K562 (cell line): ENCODE measurements around the gene BRPF1. TPM values are rescaled to one million over a fixed set of nuclear protein-coding genes. Genes with fewer than 3 reads are reported as not detected.

Experiments
- ATAC-seq: fragments of 200-7000 bp; cut with Tn5 transposase; 3 replicates; pipeline ENCODE4 v1.9.1; 2020; ENCODE audit warnings: moderate library complexity
- BruUV-seq: library from RNA; stranded (reverse); fragments of 400-500 nt; replicated peaks from 2 replicates; lab custom pipeline; 2021; lab: Mats Ljungman, UMichigan
- CTCF ChIA-PET: fragments of 300-600 bp; formaldehyde crosslinking; extraction: SDS; loops from one replicate; lab custom pipeline; 2021; ENCODE audit warnings: low intra/inter-chr PET ratio; lab: Yijun Ruan, JAX
- POLR2A ChIA-PET: fragments of 300-600, 350-650 bp; sonication (Branson Sonifier 250); formaldehyde crosslinking; extraction: SDS; loops from one replicate; lab custom pipeline; 2021; ENCODE audit warnings: antibody characterized with exemption, inconsistent platforms; lab: Yijun Ruan, JAX
- DNase-seq, 4 experiments: peaks; one replicate each; pipeline versions ENCODE4 v3.0.0 to v3.0.0-alpha.2; 2011 to 2018; ENCODE audit warnings: low spot score in 3 of 4, mixed read lengths in 3 of 4; ENCODE audit errors: extremely low read depth in 1 of 4
- FAIRE-seq: peaks from 2 replicates; lab custom pipeline; 2011; peaks lifted over from hg19 to GRCh38; lab: Jason Lieb, UNC
- H2AFZ ChIP-seq: 2 replicates; pipeline ENCODE4 v1.6.0; 2011; ENCODE audit warnings: low read depth, low read length, control low read depth, inconsistent platforms
- H3K27ac ChIP-seq: fragments of 200-600 bp; 3 replicates; pipeline ENCODE4 v1.8.0; 2011; ENCODE audit warnings: low read depth, mild to moderate bottlenecking, control low read depth, inconsistent platforms, low read length, moderate library complexity, mixed read lengths; ENCODE audit errors: extremely low read depth
- H3K27me3 ChIP-seq, 2 experiments: fragments of 300-600 bp in 1 of 2; 2 replicates in 1 of 2; 3 replicates in 1 of 2; pipeline versions ENCODE4 v1.6.0 to v1.8.0; 2011; ENCODE audit warnings: inconsistent platforms in 2 of 2, low read length in 2 of 2, mild to moderate bottlenecking in 1 of 2, mixed read lengths in 1 of 2, moderate library complexity in 1 of 2; ENCODE audit not compliant: control insufficient read depth in 2 of 2, insufficient read depth in 2 of 2
- H3K36me3 ChIP-seq: fragments of 300-600 bp; 3 replicates; pipeline ENCODE4 v1.8.0; 2011; ENCODE audit warnings: mild to moderate bottlenecking, low read length, inconsistent platforms; ENCODE audit not compliant: control insufficient read depth, insufficient read depth
- H3K4me1 ChIP-seq, 2 experiments: fragments of 200-600 bp in 1 of 2; replicated peaks in 1 of 2; 2 replicates in 1 of 2; 3 replicates in 1 of 2; pipeline versions ENCODE4 v1.5.1 to v1.8.0; 2011; ENCODE audit warnings: inconsistent platforms in 2 of 2, low read length in 2 of 2, mild to moderate bottlenecking in 1 of 2, mixed read lengths in 1 of 2, moderate library complexity in 1 of 2; ENCODE audit not compliant: control insufficient read depth in 2 of 2, insufficient read depth in 2 of 2
- H3K4me2 ChIP-seq: 2 replicates; pipeline ENCODE4 v1.6.1; 2011; ENCODE audit warnings: low read length, control low read depth, inconsistent platforms, mixed read lengths; ENCODE audit not compliant: insufficient read depth
- H3K4me3 ChIP-seq: fragments of 200-600 bp; sonication (generic), shearing (Covaris generic); 2 replicates; pipeline ENCODE4 v1.5.1; 2016; ENCODE audit warnings: control low read depth, inconsistent platforms
- H3K79me2 ChIP-seq: fragments of 200-600 bp; 3 replicates; pipeline ENCODE4 v1.8.0; 2011; ENCODE audit warnings: low read length, inconsistent platforms; ENCODE audit not compliant: control insufficient read depth, insufficient read depth
- H3K9ac ChIP-seq, 2 experiments: 2 replicates each; pipeline versions ENCODE4 v1.6.0 to v1.6.1; 2011; ENCODE audit warnings: low read depth in 2 of 2, low read length in 2 of 2, control low read depth in 1 of 2, inconsistent platforms in 1 of 2, mild to moderate bottlenecking in 1 of 2, mixed read lengths in 1 of 2; ENCODE audit not compliant: insufficient read depth in 1 of 2
- H3K9me1 ChIP-seq: one replicate; pipeline ENCODE4 v1.6.0; 2011; ENCODE audit warnings: inconsistent platforms, mild to moderate bottlenecking, low read length, moderate library complexity; ENCODE audit not compliant: control insufficient read depth, insufficient read depth
- H3K9me3 ChIP-seq: replicated peaks from 2 replicates; pipeline ENCODE4 v1.5.1; 2011; ENCODE audit warnings: low read depth, low read length, inconsistent platforms; ENCODE audit not compliant: control insufficient read depth, insufficient read depth
- H4K20me1 ChIP-seq: replicated peaks from 2 replicates; pipeline ENCODE4 v1.6.1; 2011; ENCODE audit warnings: low read length, inconsistent platforms, mixed read lengths; ENCODE audit not compliant: control insufficient read depth, insufficient read depth
- COPS2 ChIP-seq: fragments of 450-650 bp; conservative IDR thresholded peaks from 2 replicates; pipeline ENCODE4 v1.6.1; 2016; ENCODE audit warnings: mild to moderate bottlenecking, moderate library complexity
- MECOM ChIP-seq: fragments of 250-450 bp; sonication (Bioruptor Pico); IDR thresholded peaks from 2 replicates; pipeline ENCODE4 v1.8.0; 2022; ENCODE audit warnings: inconsistent platforms
- PHF20 ChIP-seq: fragments of 450-650 bp; IDR thresholded peaks from 2 replicates; pipeline ENCODE4 v1.6.1; 2018; ENCODE audit not compliant: partially characterized antibody
- PHF21A ChIP-seq: fragments of 450-650 bp; IDR thresholded peaks from 2 replicates; pipeline ENCODE4 v1.6.1; 2017; ENCODE audit warnings: low read depth, borderline replicate concordance
- SIN3A ChIP-seq, 2 experiments: fragments of 150-350 bp in 1 of 2; IDR thresholded peaks; 2 replicates each; pipeline ENCODE4 v1.6.1; 2011 to 2016; ENCODE audit warnings: borderline replicate concordance in 2 of 2, low read depth in 2 of 2, low read length in 2 of 2, mild to moderate bottlenecking in 2 of 2, moderate library complexity in 2 of 2; ENCODE audit not compliant: control insufficient read depth in 1 of 2
- SUPT5H ChIP-seq: fragments of 450-650 bp; IDR thresholded peaks from 2 replicates; pipeline ENCODE4 v1.6.1; 2016
- TCF3 ChIP-seq: sonication (generic); formaldehyde crosslinking; IDR thresholded peaks from 2 replicates; pipeline ENCODE4 v1.4.0; 2020; ENCODE audit warnings: mild to moderate bottlenecking, missing genetic modification reagents
- ZMIZ1 ChIP-seq, 2 experiments: fragments of 150-350 bp in 1 of 2; IDR thresholded peaks; 2 replicates each; pipeline ENCODE4 v1.6.1; 2012 to 2016; ENCODE audit warnings: low read depth in 2 of 2, low read length in 2 of 2, mild to moderate bottlenecking in 1 of 2, moderate library complexity in 1 of 2
- WGBS: fragments of 100-300 bp; shearing (Covaris generic); methylation state at CpG from one replicate; pipeline ENCODE4 v1.1.6; 2016; ENCODE audit warnings: low coverage, mixed read lengths; ENCODE audit not compliant: insufficient coverage; ENCODE audit errors: missing lambda C conversion rate; 5-methylcytosine and 5-hydroxymethylcytosine counted together
- in situ Hi-C: fragments of 300-500 bp; cut with MboI; formaldehyde crosslinking; loops from 4 replicates; pipeline ENCODE4 v1.15.0; 2018; ENCODE audit warnings: inconsistent platforms, mixed read lengths
- intact Hi-C: fragments of 100-400 bp; cut with micrococcal nuclease; formaldehyde crosslinking; loops from 2 replicates; pipeline ENCODE4 v1.14.2; 2022
- polyA plus RNA-seq, 8 experiments: library from polyadenylated mRNA; depleted of rRNA in 4 of 8; stranded (reverse) in 5 of 8; unstranded in 3 of 8; fragments of >200 nt; fragmentation: Nextera tagmentation in 2 of 8; fragmentation: Illumina TruSeq in 1 of 8; extraction: Ambion mirVana in 2 of 8; extraction: Trizol in 1 of 8; gene quantifications; 2 replicates each; pipeline versions ENCODE4 v1.2.1 to v1.2.3, GENCODE V29; 2011 to 2014; ENCODE audit warnings: inconsistent platforms in 1 of 8, missing spikeins in 1 of 8
- total RNA-seq, 7 experiments: library from RNA; depleted of rRNA in 6 of 7; stranded (reverse); fragments of >200 nt in 6 of 7; fragmentation: Illumina TruSeq in 2 of 7; extraction: Trizol in 2 of 7; gene quantifications; 2 replicates each; pipeline versions ENCODE4 v1.2.1 to v1.2.3, GENCODE V29; 2011 to 2021; ENCODE audit warnings: low replicate concordance in 1 of 7
- TF ChIP-seq, protein P1 (sequence below): fragments of 250-450 bp; sonication (Bioruptor Pico); IDR thresholded peaks from 2 replicates; pipeline ENCODE4 v1.8.0; 2021; ENCODE audit warnings: moderate library complexity, mild to moderate bottlenecking, inconsistent platforms
- TF ChIP-seq, protein P2 (sequence below), 2 experiments: fragments of 450-650 bp; IDR thresholded peaks; 2 replicates each; pipeline ENCODE4 v1.6.1; 2016; ENCODE audit warnings: mild to moderate bottlenecking in 2 of 2, borderline replicate concordance in 1 of 2, low read depth in 1 of 2, moderate library complexity in 1 of 2

Gene BRPF1
- total and polyA plus RNA-seq, 9 of the 15 experiments (the other 6 are each of a cell fraction or from before 2014, with no cell fraction given), result 1.1 to 40.2 (median 23.5) TPM

GRCh38 chr3:9780910-9781309 is 49.4 kb downstream of the BRPF1 start:
- no peak for DNase-seq
- ATAC-seq, result no peak
- POLR2A ChIA-PET, result interaction anchor here (0.8 to 1.6 kb wide), 5 partner anchors 9 to 52 kb away, joined by 3 to 8 read pairs (median 5); partner anchors contain the start of genes ARPC4 and BRPF1
- 80% methylated on average over 4 of the region's 4 CpGs for WGBS
- intact Hi-C loops (loop anchor here (5.0 kb wide), 1 partner anchor 151 kb away; the partner anchor contains the start of gene CRELD1), in situ Hi-C loops (no loop called here)
- no peaks in the 10 kb centered on the region for H3K9me3 ChIP-seq
- H3K9me1 ChIP-seq, result no peaks in the 10 kb centered on the region
- H3K9ac ChIP-seq, result no peak overlapping the region
- H3K27ac ChIP-seq, result no peak overlapping the region
- FAIRE-seq, result no peak
- peaks cover 48% of the 10 kb centered on the region for H3K36me3 ChIP-seq
- no peak overlapping the region for H3K4me2 ChIP-seq
- no peaks in the 10 kb centered on the region for H4K20me1 ChIP-seq
- H2AFZ ChIP-seq, result no peak overlapping the region
- H3K27me3 ChIP-seq, result no peaks in the 10 kb centered on the region
- BruUV-seq, result no TSS peak
- no peaks in the 10 kb centered on the region for H3K79me2 ChIP-seq
- no peak overlapping the region for H3K4me3 ChIP-seq
- CTCF ChIA-PET, result no interaction called here
- peaks cover 22 to 25% of the 10 kb centered on the region in 2 experiments for H3K4me1 ChIP-seq
- TF ChIP-seq, protein P1, sequence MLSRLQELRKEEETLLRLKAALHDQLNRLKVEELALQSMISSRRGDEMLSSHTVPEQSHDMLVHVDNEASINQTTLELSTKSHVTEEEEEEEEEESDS, result no peak
- TF ChIP-seq PHF21A (no peak), ZMIZ1 (IDR thresholded peaks at IDR 0.05; ENCODE audit: low read depth in 2 of 2, low read length in 2 of 2) (no peak), TCF3 (CRISPR knock-in tag) (no peak), COPS2 (no peak), SIN3A (IDR thresholded peaks at IDR 0.05; ENCODE audit: borderline replicate concordance in 2 of 2, control insufficient read depth in 1 of 2, low read depth in 2 of 2, low read length in 2 of 2) (no peak), PHF20 (no peak), SUPT5H (no peak), MECOM (CRISPR knock-in tag) (no peak)
- TF ChIP-seq, protein P2, sequence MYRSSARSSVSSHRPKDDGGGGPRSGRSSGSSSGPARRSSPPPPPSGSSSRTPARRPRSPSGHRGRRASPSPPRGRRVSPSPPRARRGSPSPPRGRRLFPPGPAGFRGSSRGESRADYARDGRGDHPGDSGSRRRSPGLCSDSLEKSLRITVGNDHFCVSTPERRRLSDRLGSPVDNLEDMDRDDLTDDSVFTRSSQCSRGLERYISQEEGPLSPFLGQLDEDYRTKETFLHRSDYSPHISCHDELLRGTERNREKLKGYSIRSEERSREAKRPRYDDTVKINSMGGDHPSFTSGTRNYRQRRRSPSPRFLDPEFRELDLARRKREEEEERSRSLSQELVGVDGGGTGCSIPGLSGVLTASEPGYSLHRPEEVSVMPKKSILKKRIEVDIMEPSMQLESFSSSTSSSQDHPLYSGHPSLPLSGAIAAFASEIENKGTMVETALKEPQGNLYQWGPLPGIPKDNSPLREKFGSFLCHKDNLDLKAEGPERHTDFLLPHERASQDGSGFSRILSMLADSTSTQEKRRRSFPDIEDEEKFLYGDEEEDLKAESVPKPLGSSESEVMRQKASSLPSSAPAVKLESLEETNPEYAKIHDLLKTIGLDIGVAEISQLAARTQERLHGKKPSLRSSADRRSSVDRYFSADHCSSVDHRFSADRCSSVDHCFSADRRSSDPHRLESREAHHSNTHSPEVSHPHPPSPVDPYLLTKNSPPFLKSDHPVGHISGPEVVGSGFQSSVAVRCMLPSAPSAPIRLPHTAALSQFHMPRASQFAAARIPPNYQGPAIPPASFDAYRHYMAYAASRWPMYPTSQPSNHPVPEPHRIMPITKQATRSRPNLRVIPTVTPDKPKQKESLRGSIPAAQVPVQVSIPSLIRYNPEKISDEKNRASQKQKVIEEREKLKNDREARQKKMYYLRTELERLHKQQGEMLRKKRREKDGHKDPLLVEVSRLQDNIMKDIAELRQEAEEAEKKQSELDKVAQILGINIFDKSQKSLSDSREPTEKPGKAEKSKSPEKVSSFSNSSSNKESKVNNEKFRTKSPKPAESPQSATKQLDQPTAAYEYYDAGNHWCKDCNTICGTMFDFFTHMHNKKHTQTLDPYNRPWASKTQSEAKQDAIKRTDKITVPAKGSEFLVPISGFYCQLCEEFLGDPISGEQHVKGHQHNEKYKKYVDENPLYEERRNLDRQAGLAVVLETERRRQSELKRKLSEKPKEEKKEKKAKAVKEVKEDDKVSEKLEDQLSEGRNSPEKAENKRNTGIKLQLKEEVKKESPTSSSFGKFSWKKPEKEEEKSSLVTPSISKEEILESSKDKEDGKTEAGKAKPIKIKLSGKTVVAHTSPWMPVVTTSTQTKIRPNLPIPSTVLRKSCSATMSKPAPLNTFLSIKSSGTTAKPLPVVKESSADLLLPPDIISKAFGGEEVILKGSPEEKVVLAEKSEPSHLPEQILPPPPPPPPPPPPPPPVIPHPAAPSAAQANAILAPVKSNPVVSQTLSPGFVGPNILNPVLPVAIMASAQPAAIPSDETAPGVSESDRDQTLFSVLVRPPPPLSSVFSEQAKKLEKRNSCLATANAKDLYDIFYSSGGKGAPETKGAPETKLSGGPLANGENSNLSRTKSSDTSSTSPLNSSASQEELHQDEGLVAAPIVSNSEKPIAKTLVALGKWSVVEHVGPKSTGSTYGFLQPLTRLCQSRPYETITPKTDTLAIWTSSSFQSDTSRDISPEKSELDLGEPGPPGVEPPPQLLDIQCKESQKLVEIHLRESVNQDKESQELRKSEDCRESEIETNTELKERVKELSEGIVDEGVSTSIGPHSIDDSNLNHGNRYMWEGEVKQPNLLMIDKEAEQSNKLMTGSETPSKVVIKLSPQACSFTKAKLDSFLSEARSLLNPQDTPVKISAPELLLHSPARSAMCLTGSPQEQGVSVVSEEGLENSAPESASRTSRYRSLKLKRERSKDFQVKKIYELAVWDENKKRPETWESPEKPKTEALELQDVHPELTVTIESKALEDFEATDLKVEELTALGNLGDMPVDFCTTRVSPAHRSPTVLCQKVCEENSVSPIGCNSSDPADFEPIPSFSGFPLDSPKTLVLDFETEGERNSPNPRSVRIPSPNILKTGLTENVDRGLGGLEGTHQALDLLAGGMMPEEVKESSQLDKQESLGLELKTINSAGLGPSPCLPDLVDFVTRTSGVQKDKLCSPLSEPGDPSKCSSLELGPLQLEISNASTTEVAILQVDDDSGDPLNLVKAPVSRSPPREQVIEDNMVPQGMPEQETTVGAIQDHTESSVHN (IDR thresholded peaks at IDR 0.05; ENCODE audit: borderline replicate concordance in 1 of 2, low read depth in 1 of 2), result no peak
